Ishikawa (cell line): ENCODE results near the gene KCNA10.

Experiments used
- CEBPB ChIP-seq: IDR thresholded peaks from 2 replicates; pipeline ENCODE4 v1.6.1; 2012
- CREB1 ChIP-seq: IDR thresholded peaks from 2 replicates; pipeline ENCODE4 v1.6.1; 2012; ENCODE audit warnings: low read depth
- EGR1 ChIP-seq: IDR thresholded peaks from 2 replicates; pipeline ENCODE4 v1.6.1; 2012
- EP300 ChIP-seq: IDR thresholded peaks from 2 replicates; pipeline ENCODE4 v1.6.1; 2012; ENCODE audit warnings: borderline replicate concordance
- FOXM1 ChIP-seq: IDR thresholded peaks from 2 replicates; pipeline ENCODE4 v1.6.1; 2012; ENCODE audit warnings: low read depth, borderline replicate concordance
- MAX ChIP-seq: IDR thresholded peaks from 2 replicates; pipeline ENCODE4 v1.6.1; 2012
- NFIC ChIP-seq: IDR thresholded peaks from 2 replicates; pipeline ENCODE4 v1.6.1; 2012
- RAD21 ChIP-seq: IDR thresholded peaks from 2 replicates; pipeline ENCODE4 v1.6.1; 2012; ENCODE audit warnings: low read depth
- REST ChIP-seq: IDR thresholded peaks from 2 replicates; pipeline ENCODE4 v1.6.1; 2012; ENCODE audit warnings: low read depth, mild to moderate bottlenecking
- TAF1 ChIP-seq: IDR thresholded peaks from 2 replicates; pipeline ENCODE4 v1.6.1; 2012; ENCODE audit warnings: low read depth, mild to moderate bottlenecking
- TCF12 ChIP-seq: IDR thresholded peaks from 2 replicates; pipeline ENCODE4 v1.6.1; 2012; ENCODE audit warnings: low read depth
- TEAD4 ChIP-seq: IDR thresholded peaks from 2 replicates; pipeline ENCODE4 v1.6.1; 2012
- USF1 ChIP-seq: IDR thresholded peaks from 2 replicates; pipeline ENCODE4 v1.6.1; 2012
- YY1 ChIP-seq: IDR thresholded peaks from 2 replicates; pipeline ENCODE4 v1.6.1; 2012; ENCODE audit warnings: low read depth
- ZBTB7A ChIP-seq: IDR thresholded peaks from 2 replicates; pipeline ENCODE4 v1.6.1; 2012; ENCODE audit warnings: low read depth

The KCNA10 gene

GRCh38 chr1:110540891-110541685 is 22.1 kb upstream of the KCNA10 start:
- TF ChIP-seq CEBPB, result no peak

- TF ChIP-seq CREB1, result no peak
- TF ChIP-seq MAX, result no peak
- TF ChIP-seq YY1, result no peak
- no peak for TF ChIP-seq CEBPB
- no peak for TF ChIP-seq NFIC
- no peak for TF ChIP-seq ZBTB7A
- no peak for TF ChIP-seq REST
- TF ChIP-seq EP300, result no peak
- no peak for TF ChIP-seq FOXM1
- no peak for TF ChIP-seq TCF12
- no peak for TF ChIP-seq RAD21
- no peak for TF ChIP-seq TEAD4
- no peak for TF ChIP-seq EGR1
- TF ChIP-seq USF1, result no peak
These were observed 19.9 kb upstream of the KCNA10 start for GRCh38 chr1:110538921-110539320.

GRCh38 chr1:110538075-110538474 is 19.1 kb upstream of the KCNA10 start:
- TF ChIP-seq FOXM1 (no peak), YY1 (no peak), RAD21 (no peak), CEBPB (no peak), NFIC (no peak), EP300 (no peak), ZBTB7A (no peak), TAF1 (no peak), USF1 (no peak), EGR1 (no peak), REST (no peak), CREB1 (no peak)

- no peak for TF ChIP-seq RAD21
- no peak for TF ChIP-seq REST
- TF ChIP-seq MAX, result no peak
- no peak for TF ChIP-seq YY1
- no peak for TF ChIP-seq NFIC
- no peak for TF ChIP-seq EP300
- TF ChIP-seq TAF1, result no peak
These were observed 17.0 kb upstream of the KCNA10 start for GRCh38 chr1:110535985-110536384.

GRCh38 chr1:110533230-110533629 is 14.3 kb upstream of the KCNA10 start:
- TF ChIP-seq MAX (no peak), YY1 (no peak), EP300 (no peak), REST (no peak), TAF1 (no peak)
